ENCODE data around the gene MCHR2.

DNA sequence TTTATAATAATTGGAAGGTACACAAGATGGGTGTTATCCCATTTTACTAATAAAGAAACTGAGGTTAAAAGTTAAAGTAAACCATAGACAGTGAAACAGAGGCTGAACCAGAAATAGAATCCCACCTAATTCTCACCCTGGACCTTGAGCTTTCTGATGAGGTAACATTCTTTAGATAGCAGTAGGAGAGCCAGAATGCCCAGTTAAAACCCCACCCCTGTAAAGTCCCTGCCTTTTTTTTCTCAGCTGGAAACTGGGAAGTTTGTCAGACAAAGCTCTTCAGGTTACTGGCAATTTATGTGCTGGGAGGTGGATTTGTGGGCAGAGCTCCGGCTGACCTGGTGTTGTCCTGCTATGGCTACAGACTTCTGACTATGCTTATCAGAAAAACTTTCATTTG is 1.9 kb upstream of the MCHR2 start:
- TF ChIP-seq, protein P1, sequence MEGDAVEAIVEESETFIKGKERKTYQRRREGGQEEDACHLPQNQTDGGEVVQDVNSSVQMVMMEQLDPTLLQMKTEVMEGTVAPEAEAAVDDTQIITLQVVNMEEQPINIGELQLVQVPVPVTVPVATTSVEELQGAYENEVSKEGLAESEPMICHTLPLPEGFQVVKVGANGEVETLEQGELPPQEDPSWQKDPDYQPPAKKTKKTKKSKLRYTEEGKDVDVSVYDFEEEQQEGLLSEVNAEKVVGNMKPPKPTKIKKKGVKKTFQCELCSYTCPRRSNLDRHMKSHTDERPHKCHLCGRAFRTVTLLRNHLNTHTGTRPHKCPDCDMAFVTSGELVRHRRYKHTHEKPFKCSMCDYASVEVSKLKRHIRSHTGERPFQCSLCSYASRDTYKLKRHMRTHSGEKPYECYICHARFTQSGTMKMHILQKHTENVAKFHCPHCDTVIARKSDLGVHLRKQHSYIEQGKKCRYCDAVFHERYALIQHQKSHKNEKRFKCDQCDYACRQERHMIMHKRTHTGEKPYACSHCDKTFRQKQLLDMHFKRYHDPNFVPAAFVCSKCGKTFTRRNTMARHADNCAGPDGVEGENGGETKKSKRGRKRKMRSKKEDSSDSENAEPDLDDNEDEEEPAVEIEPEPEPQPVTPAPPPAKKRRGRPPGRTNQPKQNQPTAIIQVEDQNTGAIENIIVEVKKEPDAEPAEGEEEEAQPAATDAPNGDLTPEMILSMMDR (IDR thresholded peaks at IDR 0.05 in 2 of 3, conservative IDR thresholded peaks at IDR 0.05 in 1 of 3; ENCODE audit: borderline replicate concordance in 1 of 3, insufficient read depth in 1 of 3, low read depth in 2 of 3, low read length in 2 of 3): no peak
- TF ChIP-seq SRF (IDR thresholded peaks at IDR 0.05; ENCODE audit: low read depth): no peak
- no peak for TF ChIP-seq SIN3A (IDR thresholded peaks at IDR 0.05; ENCODE audit: low read depth)
- no peak for TF ChIP-seq SP1 (IDR thresholded peaks at IDR 0.05; ENCODE audit: low read depth)
- TF ChIP-seq, protein P2, sequence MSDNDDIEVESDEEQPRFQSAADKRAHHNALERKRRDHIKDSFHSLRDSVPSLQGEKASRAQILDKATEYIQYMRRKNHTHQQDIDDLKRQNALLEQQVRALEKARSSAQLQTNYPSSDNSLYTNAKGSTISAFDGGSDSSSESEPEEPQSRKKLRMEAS (IDR thresholded peaks at IDR 0.05): no peak
- no peak for TF ChIP-seq EZH2phosphoT487 (IDR thresholded peaks at IDR 0.05; ENCODE audit: borderline replicate concordance)
- no peak for TF ChIP-seq RAD21 (IDR thresholded peaks at IDR 0.05; ENCODE audit: low read depth)
- no peak for TF ChIP-seq POLR2A (IDR thresholded peaks at IDR 0.05; ENCODE audit: borderline replicate concordance, extremely low read depth, insufficient read depth, insufficient read length)
- TF ChIP-seq EZH2 (IDR thresholded peaks at IDR 0.05): no peak
